ENCODE measurements around the gene RPS8. TPM values are rescaled to one million over a fixed set of nuclear protein-coding genes. Genes with fewer than 3 reads are reported as not detected.

Gene RPS8
- total RNA-seq, 2 donors from 2014 or later, result 1,019 to 1,075 TPM

GRCh38 chr1:44786841-44787426 lies 11.6 kb downstream of the RPS8 start:
- DNase-seq (ENCODE audit: low spot score) (no peak), ATAC-seq (ENCODE audit: insufficient number of reproducible peaks, low FRiP score, low read depth) (no peak)
- H3K9me3 ChIP-seq, result no peaks in the 10 kb centered on the region
- no peak for TF ChIP-seq CTCF (IDR thresholded peaks at IDR 0.05)
- peaks cover 12 to 30% of the 10 kb centered on the region in 2 donors for H3K4me1 ChIP-seq (ENCODE audit: control insufficient read depth in 1 of 2, low read depth in 2 of 2)
- peak overlapping the region; percentile 74 to 82 for H3K27ac ChIP-seq
- peak overlapping the region; percentile 78 for H3K4me3 ChIP-seq
- H3K36me3 ChIP-seq, result no peaks in the 10 kb centered on the region
- no peaks in the 10 kb centered on the region for H3K27me3 ChIP-seq (replicated peaks; ENCODE audit: insufficient read depth)

DNA sequence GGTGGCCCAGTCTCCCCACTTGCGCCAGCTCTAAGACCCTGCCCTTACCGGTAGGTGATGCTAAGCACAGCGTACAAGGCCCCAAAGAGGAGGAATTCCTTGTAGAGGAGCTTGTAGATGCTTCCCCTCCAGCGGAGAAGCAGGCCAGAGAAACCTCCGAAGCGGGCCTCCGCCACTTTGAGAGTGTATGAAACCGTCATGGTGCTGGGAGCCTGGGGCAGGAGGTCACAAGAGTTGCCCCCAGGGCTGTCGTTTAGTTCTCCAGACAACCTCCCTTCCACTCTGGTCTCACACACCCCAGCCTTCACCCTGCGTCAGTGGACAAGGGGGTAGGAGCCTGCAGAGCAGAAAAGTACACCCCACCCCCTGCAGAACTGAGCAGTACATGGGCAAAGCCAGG lies 12.2 kb downstream of the RPS8 start:
- no peak for ATAC-seq (ENCODE audit: insufficient number of reproducible peaks, low FRiP score, low read depth)
- no peak for DNase-seq (ENCODE audit: low spot score)
- H3K27ac ChIP-seq, result no peak overlapping the region

DNA sequence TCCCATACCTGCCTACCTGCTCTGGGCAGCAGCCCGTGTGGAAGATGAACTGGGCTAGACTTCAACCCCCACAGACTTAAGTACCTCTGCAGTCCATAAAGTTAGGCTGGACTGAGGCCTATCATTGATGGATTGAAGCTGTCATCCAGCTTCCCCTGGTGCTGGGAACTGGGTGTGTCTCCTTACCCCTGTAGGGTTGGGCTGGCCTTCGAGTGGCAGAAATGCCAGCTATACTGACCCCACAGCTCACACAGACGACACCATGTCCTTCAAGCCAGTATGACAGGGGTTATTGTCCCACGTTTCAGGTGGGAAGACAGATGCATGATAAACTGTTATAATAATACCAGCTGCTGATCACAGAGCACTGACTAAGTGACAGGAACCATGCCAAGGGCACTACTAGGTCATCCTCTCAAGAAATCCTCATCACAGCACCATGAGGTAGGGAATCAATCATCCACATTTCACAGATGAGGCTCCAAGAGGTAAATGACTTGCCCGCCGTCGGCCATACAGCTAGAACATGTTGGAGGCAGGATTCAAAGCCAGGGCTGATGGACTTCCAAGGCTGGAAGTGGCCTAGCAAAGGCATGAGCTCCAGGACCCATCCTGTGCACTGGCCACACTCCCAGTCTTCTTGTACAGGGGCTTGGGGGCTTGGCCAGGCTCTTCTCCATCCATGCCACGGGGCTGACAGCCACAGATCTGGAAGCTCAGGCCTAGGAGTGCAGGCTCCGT lies 12.9 kb downstream of the RPS8 start, which contains the start of gene BEST4:
Gene BEST4 (minus strand): TSS at position 51 of the 741 bp plus-strand sequence. CDS start 465 bp downstream, outside the sequence.
- H3K36me3 ChIP-seq, result no peaks in the 10 kb centered on the region
- no peaks in the 10 kb centered on the region for H3K9me3 ChIP-seq
- H3K4me3 ChIP-seq, result no peak within 1 kb of the TSS
- H3K27ac ChIP-seq, result peak within 1 kb of the TSS in 1 of 2 donors; percentile 82
- no peak for DNase-seq (ENCODE audit: low spot score)
- TF ChIP-seq CTCF (IDR thresholded peaks at IDR 0.05), result no peak
- H3K27me3 ChIP-seq (replicated peaks; ENCODE audit: insufficient read depth), result no peaks in the 10 kb centered on the region
- no peak for ATAC-seq (ENCODE audit: insufficient number of reproducible peaks, low FRiP score, low read depth)
- peaks cover 12 to 30% of the 10 kb centered on the region in 2 donors for H3K4me1 ChIP-seq (ENCODE audit: control insufficient read depth in 1 of 2, low read depth in 2 of 2)

More for the DNA sequence above, 12.2 kb downstream of the RPS8 start:
- no peak for TF ChIP-seq CTCF (IDR thresholded peaks at IDR 0.05)
- H3K36me3 ChIP-seq, result no peaks in the 10 kb centered on the region
- peaks cover 12 to 30% of the 10 kb centered on the region in 2 donors for H3K4me1 ChIP-seq (ENCODE audit: control insufficient read depth in 1 of 2, low read depth in 2 of 2)
- H3K4me3 ChIP-seq, result no peak overlapping the region
- no peaks in the 10 kb centered on the region for H3K27me3 ChIP-seq (replicated peaks; ENCODE audit: insufficient read depth)
- no peaks in the 10 kb centered on the region for H3K9me3 ChIP-seq

DNA sequence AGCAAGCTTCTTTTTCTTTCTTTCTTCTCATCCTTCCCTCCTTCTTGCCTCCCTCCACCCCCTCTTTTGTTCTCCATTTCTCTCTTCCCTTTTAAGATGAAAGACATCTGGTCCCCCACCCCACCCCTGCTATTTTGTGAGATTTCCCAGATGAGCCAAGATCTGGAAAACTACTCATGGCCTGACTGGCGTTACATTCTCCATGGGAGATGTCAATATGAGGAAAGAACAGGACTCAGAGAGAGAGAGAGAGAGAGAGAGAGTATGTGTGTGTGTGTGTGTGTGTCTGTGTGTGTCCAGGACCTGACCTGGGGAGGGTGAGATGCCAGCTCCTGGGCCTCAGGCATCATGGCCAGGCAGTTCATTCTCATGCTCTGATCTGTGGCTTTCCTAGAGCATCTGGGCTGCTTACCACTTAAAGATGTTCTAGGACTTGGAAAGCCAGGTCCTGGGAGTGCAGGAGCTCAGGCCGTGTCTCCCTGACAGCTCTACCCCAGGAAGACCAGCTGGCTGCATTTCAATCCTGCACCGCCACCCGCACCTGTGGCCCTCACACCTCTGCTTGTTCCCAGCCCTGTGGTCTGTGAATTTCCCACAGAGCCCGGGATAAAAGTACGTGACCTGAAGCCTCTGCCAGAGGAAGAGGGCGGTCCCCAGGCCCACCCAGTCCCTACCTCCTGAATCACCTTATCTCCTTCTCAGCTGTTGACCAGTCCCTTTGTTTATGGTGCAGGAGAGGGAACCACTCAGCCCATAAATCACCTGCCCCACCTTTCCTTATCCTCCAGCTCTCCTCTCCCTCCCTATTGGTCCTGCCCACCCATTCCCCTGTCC lies 15.8 kb downstream of the RPS8 start:
- no peak overlapping the region for H3K4me3 ChIP-seq
- no peak for DNase-seq (ENCODE audit: low spot score)
- no peaks in the 10 kb centered on the region for H3K9me3 ChIP-seq
- TF ChIP-seq CTCF (IDR thresholded peaks at IDR 0.05), result no peak
- no peak for ATAC-seq (ENCODE audit: insufficient number of reproducible peaks, low FRiP score, low read depth)
- H3K27me3 ChIP-seq (replicated peaks; ENCODE audit: insufficient read depth), result no peaks in the 10 kb centered on the region
- peaks cover 0 to 7% of the 10 kb centered on the region in 2 donors for H3K4me1 ChIP-seq (ENCODE audit: control insufficient read depth in 1 of 2, low read depth in 2 of 2)
- H3K36me3 ChIP-seq, result no peaks in the 10 kb centered on the region
- H3K27ac ChIP-seq, result no peak overlapping the region
